Femur (tissue), 1 donor: ENCODE measurements around the gene KRTAP1-1.
"Not testable (repeated sequence)": the region's sequence is repeated elsewhere in the genome, so short reads cannot be mapped to it uniquely, and the experiment has no call there.

Experiments
- DNase-seq: peaks from one replicate; pipeline ENCODE4 v3.0.0-alpha.2; 2017

KRTAP1-1 gene, protein sequence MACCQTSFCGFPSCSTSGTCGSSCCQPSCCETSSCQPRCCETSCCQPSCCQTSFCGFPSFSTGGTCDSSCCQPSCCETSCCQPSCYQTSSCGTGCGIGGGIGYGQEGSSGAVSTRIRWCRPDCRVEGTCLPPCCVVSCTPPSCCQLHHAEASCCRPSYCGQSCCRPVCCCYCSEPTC

DNA sequence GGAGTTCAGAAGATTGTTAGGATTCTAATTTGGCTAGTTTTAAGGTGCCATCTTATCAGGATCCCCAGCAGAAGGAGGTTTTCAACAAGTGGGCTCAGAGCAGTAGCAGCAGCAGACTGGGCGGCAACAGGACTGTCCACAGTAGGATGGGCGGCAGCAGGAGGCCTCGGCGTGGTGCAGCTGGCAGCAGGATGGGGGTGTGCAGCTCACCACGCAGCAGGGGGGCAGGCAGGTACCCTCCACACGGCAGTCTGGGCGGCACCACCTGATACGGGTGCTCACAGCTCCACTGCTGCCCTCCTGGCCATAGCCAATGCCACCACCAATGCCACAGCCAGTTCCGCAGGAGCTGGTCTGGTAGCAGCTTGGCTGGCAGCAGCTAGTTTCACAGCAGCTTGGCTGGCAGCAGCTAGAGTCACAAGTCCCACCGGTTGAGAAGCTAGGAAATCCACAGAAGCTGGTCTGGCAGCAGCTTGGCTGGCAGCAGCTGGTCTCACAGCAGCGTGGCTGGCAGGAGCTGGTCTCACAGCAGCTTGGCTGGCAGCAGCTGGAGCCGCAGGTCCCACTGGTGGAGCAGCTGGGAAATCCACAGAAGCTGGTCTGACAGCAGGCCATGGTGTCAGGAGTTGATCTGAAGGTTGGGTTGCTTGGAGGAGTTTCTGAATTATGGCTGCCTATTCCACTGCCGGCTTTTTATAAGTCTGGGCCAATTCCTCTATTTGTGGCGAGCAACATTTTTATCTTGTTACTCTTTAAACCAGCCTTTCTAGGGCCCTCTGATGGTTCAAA is at the start of gene KRTAP1-1:
Gene KRTAP1-1 (minus strand): TSS at position 668 of the 789 bp plus-strand sequence. CDS start 53 bp downstream, at position 615.
- peak; percentile 59 for DNase-seq

DNA sequence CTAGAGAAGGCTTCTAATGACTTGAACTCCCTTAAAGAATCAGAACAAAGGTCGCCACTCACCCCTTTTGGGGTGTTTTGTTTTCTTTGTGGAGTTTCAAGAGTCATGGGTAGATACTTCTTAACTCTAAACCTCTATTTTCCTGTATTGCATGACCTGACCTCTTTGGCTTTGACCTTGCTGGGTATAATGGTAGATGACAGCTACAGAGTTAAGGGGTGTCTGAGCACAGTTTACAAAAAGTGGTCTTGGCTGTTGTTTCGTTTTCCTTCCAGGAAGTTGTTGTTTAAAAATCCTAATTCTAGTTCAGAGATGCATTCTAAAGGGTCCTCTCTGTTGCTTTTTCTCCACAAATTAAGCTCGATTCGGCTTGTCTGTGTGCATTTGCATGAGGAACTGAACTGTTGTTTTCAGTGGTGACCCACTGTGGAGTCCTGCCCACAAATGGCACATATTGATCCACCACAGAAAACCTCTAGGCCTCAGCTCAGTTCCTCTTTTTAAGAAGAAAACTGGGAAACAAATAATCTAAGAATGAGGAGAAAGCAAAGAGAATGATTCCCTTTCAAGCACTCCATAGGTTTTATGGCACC is 47.6 kb upstream of the KRTAP1-1 start:
- not testable (repeated sequence) for DNase-seq

DNA sequence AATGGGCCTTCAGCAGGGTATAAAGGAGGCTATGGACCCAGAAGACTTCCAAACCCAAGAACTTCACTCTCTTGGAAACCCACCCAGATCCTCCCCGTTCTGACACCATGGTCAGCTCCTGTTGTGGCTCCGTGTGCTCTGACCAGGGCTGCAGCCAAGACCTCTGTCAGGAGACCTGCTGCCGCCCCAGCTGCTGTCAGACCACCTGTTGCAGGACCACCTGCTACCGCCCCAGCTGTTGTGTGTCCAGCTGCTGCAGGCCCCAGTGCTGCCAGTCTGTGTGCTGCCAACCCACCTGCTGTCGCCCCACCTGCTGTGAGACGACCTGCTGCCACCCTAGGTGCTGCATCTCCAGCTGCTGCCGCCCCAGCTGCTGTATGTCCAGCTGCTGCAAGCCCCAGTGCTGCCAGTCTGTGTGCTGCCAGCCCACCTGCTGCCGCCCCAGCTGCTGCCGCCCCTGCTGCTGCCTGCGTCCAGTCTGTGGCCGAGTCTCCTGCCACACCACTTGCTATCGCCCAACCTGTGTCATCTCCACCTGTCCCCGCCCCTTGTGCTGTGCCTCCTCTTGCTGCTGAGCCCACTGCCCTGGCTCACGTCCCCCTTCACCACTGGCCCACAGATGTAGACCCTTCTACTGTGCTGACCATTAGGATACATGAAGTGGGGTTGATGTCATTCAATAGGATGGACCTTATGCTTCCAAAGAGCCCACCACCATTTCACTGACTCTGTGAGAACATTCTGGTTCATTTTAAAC is 43.0 kb upstream of the KRTAP1-1 start, which contains the start of gene KRTAP4-7:
Gene KRTAP4-7 (plus strand): TSS at position 51 of the 757 bp plus-strand sequence. CDS start 57 bp downstream, at position 108.
- not testable (repeated sequence) for DNase-seq

DNA sequence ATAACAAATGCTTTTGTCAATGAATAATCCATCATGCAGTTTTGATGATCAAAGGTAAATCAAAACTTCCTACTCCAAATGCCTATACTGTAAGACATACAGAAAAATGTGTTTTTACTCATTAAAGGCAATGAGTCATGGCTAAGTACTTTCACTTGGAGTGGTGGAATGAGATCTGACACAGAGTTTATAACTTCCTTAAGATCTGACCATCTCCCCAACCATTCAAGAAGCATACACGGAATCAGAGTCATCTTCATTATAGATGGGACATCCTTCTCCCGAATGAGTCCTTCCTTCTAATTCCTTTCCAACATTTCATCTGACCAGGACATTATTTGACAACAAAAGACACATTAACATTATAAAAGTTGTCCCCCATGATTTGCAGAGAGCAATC is 42.2 kb upstream of the KRTAP1-1 start:
- DNase-seq = not testable (repeated sequence)

DNA sequence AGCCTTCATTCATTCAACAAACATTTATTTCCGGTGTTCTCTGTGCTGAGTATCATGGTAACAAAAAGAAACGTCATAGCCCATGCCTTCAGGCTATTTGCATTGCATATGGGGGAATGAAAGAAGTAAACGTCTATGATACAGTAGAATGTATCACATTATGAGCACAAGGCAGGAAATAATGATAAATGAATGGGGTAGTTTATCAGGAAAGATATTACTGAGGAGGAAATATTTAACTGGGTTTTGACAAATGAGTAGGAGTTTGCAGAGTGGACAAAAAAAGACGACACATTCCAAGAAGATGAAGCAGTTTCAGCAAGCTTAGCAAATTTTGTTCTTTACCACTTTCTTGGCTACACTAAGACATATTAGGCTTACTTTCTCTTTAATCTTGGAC is 41.4 kb upstream of the KRTAP1-1 start:
- DNase-seq = no peak

DNA sequence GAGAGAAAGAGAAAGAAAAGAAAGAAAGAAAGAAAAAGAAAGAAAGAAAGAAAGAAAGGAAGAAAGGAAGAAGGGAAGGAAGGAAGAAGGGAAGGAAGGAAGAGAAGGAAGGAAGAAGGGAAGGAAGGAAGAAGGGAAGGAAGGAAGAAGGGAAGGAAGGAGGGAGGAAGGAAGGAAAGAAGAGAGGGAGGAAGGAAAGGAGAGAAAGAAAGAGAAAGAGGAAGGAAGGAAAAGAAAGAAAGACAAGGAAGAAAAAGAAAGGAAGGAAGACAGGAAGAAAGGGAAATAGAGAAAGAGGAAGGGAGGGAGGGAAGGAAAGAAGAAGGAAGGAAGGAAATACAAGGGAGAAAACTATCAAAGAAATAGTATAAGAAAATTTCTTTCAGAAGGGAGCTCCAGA is 35.5 kb upstream of the KRTAP1-1 start:
- no peak for DNase-seq

DNA sequence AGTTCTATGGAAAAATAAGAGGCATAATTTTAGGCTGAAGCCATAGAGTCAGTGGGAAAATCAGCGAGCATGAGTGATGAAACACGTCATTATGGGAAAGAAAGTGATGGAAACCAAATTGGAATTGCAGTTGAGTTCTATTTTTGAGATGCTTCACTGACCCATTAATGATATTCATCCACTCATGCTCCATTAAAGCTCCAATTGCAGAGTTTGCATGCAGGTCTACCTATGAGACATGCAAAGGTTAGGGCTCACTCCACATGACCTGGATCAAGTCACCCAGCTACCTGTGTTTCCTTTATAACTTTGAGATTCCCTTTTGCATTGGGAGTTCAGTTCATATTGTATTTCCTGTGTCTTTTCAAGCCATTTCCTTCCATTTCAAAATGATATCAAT is 32.4 kb upstream of the KRTAP1-1 start:
- no peak for DNase-seq

DNA sequence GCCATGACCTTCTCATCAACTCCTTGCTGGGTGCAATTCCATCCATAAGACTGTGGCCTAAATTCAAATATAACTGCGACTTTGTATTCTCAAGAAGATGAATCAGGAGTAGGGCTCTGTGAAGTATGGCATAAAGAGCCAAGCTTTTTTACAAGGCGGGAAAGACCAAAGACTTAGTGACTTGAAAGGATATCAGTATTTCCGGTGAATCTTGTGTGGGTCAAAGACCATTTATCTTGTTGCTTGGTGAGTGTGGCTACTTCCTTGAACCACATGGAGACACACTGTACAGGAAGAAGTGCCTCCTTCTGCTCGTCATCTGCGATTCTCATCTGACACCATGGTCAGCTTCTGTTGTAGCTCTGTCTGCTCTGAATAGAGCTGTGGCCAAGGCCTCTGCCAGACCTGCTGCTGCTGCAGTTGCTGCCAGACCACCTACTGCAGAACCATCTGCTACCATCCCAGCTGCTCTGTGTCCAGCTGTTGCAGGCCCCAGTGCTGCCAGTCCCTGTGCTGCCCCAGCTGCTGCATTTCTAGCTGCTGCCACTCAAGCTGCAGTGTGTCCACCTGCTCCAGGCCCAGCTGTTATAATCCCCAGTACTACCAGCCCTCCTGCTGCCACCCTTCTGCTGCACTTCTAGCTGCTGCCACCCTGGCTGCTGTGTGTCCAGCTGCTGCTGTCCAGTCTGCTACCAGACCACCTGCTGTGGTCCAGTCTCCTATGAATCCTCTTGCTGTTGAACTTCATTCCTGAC is 30.5 kb upstream of the KRTAP1-1 start:
- DNase-seq = peak; percentile 30

DNA sequence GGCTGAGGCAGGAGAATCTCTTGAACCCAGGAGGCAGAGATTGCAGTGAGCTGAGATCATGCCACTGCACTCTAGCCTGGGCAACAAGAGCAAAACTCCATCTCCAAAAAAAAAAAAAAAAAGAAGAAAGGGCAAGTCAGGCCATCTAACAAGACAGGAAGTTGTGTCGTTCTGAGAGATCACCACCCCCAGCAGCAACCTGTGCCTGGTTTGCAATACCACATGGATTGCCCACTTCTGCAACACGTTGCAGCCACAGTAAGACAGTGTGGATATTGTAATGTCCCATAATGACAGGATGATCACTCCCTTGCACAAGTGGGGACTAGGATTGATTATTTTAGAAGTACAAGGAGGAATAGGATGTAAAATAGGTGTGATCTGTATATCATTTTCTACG is 27.8 kb upstream of the KRTAP1-1 start:
- DNase-seq = no peak

DNA sequence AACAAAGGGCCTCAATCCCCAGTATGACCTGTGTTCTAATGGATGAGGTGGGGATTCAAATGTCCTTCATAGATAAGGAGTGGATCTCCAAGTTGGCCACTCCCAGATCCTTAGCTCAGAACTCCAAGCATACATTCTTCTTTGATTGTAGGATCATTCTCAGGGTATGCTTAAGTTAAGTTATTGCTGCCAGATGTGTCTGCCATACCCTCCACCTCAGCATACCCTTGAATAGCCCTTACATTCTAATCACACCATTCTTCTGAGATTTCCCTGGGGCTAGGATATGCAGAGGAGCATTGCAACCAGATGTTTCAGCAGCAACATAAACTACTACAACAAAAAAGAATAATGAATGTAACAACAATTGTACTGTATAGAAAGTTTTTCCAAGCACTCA is 26.0 kb upstream of the KRTAP1-1 start:
- DNase-seq = no peak

DNA sequence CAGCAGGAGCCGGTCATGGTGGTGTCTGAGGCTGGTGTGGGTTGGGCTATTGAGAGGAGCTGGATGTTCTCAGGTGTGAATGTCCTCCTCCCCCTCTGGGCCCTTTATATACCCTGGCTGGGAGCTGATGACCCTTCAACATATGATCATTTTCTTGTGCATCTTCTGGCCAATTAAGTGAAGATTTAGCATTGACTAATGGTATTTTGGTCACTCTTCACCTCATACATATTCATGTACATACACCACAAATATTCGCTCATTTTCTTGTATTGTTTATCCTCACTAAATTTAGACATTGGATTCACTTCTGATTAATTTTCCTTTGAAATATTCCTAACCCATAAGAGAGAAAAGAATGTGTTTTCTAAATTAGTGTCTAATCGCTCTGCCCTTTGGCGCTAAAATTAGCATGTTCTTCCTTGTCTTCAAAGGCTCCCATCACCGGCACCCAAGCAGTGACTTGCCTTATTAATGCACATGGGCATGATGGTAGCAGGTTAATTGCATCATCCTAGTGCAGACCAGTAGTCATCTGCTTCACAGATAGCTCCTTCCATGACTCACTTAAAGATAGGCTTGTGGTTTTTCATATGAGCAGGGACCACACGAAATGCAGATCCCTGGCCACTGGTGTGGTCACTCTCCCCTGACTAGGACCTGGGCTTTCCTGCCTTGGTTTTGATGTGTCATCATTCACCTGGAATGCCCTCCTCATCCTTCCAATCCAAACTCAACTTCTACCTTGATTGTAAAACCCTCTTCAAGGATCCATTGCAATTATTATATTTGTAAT is 24.8 kb upstream of the KRTAP1-1 start, which contains the start of gene KRTAP2-4:
Gene KRTAP2-4 (minus strand): TSS at position 51 of the 796 bp plus-strand sequence. CDS start 34 bp downstream, at position 17.
- DNase-seq = no peak

DNA sequence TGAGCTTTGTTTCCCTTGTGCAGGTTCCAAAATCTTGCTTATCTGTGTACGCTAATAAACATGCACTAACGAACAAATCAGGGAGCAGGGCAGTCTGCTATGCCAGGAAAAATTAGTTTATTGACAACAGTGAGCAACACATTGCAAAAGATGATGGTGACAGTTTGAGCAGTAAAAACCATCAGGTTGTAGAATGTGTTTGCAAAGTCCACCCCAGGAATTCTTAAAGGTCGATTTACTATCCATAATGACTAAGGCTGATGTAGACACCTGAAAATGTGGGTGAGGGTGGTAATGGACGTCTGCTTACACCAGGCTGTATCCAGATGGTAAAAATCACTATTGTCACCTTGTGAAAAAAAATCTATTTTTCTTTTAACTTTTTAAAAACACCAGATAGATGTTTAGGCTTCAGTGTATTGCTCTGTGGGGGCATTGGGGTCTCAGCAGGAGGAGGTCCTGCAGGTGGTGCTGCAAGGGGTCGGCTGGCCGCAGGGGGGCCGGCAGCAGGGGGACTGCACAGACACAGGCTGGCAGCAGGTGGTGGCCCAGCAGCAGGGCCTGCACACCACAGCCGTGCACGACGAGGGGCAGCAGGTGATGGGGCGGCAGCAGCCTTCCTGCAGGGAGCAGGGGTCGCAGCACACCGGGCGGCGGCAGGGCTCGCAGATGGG is 23.9 kb upstream of the KRTAP1-1 start:
- DNase-seq = not testable (repeated sequence)

DNA sequence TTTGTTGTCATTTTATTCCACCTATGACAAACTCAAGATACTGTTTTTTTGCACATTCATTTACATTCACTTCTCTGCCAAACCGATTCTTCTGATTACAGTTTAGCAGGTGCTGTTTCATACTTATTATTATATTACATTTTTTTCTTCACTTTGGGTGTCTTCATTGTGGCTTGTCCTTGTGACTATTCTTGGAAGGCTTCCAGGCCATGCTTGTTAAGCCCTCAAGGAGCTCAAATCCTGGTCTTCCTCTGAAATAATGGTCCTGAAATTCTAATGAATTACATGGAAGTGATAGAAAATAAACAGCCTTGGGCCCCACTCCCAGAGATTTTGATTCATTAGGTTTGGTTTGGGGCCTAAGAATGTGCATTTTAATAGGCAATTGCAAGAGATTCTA is 23.1 kb upstream of the KRTAP1-1 start:
- no peak for DNase-seq

DNA sequence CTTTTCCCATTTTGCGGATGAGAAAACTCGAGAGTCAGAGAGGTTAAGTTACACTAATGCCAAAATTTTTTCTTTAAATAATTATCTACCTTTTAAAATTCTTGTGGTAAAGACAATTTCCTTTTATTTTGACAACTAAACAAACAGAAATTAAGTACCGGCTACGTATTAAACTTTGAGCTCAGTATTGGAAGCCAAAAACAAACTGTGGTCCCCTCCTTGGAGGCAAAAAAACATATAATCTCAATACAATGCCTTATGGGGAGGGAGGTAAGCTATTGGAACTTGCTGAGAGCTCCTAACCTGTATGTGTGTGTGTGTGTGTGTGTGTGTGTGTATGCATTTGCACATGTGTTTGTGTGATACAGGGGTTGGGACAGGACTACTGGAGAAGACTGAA is 22.2 kb upstream of the KRTAP1-1 start:
- no peak for DNase-seq

DNA sequence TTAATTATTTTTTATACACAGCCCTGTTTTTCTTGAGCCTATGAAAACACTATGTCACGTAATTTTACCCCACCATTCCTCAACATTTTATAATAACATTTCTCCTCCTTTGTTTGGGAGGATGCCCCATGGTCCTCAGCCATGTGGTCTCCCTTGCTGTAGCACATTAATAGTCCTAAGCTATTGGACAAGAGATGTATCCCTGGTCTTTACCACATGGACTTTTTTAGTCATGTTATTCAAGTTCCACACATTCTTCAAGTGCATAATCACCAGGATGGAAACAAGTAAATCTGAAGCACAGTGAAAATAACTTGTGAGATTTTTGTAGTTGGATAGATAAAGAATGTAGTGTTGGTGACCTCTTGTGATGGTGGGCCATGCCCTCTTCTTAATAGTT is 20.7 kb upstream of the KRTAP1-1 start:
- DNase-seq = no peak

DNA sequence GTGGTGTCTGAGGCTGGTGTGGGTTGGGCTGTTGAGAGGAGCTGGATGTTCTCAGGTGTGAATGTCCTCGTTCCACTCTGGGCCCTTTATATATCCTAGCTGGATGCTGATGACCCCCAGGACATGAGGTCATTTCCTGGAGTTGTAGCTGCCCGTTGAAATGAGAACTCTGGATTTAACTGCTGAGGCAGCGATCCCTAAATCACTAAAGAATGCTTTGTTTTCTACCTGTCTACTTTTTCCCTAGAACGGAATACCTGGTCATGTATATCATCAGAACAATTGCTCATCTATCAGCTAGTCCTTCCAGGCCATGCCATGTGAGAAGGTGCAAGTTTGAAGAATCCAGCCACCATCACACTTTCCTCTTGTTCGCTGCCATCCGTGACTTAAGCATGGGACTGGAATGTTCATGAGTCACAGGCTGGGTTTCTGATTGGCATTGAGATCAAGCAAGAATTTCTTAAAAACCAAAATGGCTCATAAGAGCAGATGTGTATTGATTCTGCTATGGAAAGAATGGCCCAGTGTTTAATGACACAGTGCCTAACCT is 18.9 kb upstream of the KRTAP1-1 start, which contains the start of gene KRTAP2-3:
Gene KRTAP2-3 (minus strand): TSS at position 63 of the 553 bp plus-strand sequence. CDS start 64 bp downstream, outside the sequence.
- DNase-seq = no peak

DNA sequence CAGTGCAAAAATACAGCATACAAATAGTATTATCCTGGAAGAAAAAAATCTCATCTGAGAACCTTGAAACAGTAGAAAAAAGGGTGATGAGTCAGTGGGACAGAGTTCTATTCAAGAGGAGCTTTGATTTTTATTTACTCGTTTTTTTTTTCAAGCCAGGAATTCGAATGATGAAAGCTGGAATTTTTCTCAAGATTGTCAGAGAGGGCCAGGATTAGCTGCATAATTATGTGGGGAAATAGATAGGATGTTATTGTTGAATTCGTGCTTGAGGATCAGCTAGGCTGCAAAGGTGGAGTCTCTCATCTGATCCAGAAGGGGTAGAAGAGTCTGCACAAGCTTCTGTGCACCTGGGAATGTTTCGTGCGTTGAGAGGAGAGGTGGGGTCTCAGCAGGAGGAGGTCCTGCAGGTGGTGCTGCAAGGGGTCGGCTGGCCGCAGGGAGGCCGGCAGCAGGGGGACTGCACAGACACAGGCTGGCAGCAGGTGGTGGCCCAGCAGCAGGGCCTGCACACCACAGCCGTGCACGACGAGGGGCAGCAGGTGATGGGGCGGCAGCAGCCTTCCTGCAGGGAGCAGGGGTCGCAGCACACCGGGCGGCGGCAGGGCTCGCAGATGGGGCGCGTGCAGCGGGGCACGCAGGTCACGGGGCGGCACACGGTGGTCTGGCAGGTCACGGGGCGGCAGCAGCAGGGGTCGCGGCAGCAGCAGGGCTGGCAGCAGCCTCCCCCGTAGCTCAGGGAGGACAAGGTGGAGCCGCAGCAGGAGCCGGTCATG is 18.2 kb upstream of the KRTAP1-1 start:
- not testable (repeated sequence) for DNase-seq

DNA sequence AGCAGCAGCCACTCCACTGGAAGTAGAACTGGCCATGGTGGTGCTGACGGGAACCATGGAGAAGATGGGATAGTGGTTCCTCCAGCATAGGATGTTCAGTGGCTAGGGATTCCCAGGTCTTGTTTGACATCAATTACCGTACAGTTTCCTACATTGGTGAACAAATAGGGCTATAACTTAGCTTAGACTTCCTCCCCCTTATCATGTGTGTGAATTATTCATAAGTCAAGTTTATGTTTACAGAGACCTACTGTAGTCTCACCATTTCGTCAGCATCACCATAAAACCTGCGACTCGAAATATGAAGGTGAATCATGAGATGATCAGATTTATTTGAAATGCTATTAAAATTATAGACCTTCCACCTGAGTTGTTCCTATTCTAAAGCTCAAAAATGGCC is 17.5 kb upstream of the KRTAP1-1 start:
- DNase-seq = no peak

DNA sequence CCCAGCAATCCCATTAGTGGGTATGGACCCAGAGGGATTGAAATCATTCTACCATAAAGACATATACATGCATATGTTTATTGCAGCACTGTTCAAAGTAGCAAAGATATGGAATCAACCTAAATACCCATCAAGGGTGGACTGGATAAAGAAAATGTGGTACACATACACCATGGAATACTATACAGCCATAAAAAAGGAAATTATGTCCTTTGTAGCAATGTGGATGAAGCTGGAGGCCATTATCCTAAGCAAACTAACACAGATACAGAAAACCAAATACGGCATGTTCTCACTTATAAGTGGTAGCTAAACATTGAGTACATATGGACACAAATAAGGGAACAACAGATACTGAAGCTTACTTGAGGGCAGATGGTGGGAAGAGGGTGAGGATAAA is 16.3 kb upstream of the KRTAP1-1 start:
- no peak for DNase-seq
